HepG2 (cell line): ENCODE results near the gene ZNF687. TPM values are rescaled to one million over a fixed set of nuclear protein-coding genes. Genes with fewer than 3 reads are reported as not detected.

ENCODE experiments used
- ATAC-seq: fragments of 200-7000 bp; cut with Tn5 transposase; 3 replicates; pipeline ENCODE4 v1.9.1; 2020; ENCODE audit warnings: mild to moderate bottlenecking, moderate library complexity
- BruUV-seq: library from RNA; stranded (reverse); fragments of 400-500 nt; replicated peaks from 2 replicates; lab custom pipeline; 2021; lab: Mats Ljungman, UMichigan
- CTCF ChIA-PET: fragments of 300-600 bp; formaldehyde crosslinking; extraction: SDS; loops from one replicate; lab custom pipeline; 2021; ENCODE audit warnings: low total read pairs, inconsistent platforms, low intra/inter-chr PET ratio; lab: Yijun Ruan, JAX
- POLR2A ChIA-PET: fragments of 350-600 bp; sonication (Branson Sonifier 250); formaldehyde crosslinking; loops from one replicate; lab custom pipeline; 2020; ENCODE audit warnings: antibody characterized with exemption, inconsistent platforms; lab: Yijun Ruan, JAX
- DNase-seq: peaks from one replicate; pipeline ENCODE4 v3.0.0-alpha.2; 2015; ENCODE audit warnings: low spot score
- FAIRE-seq: peaks from 3 replicates; lab custom pipeline; 2011; peaks lifted over from hg19 to GRCh38; lab: Jason Lieb, UNC
- H2AFZ ChIP-seq: one replicate; pipeline ENCODE4 v1.6.1; 2011; ENCODE audit warnings: low read length, inconsistent platforms
- H3K27ac ChIP-seq: fragments of 300-600 bp; 3 replicates; pipeline ENCODE4 v1.8.0; 2011; ENCODE audit warnings: mixed run types, mild to moderate bottlenecking, mixed read lengths, low read length, inconsistent platforms; ENCODE audit not compliant: insufficient read depth; ENCODE audit errors: extremely low read length
- H3K27me3 ChIP-seq, 2 experiments: fragments of 200-600 bp in 1 of 2; 2 replicates in 1 of 2; 3 replicates in 1 of 2; pipeline versions ENCODE4 v1.6.0 to v1.8.0; 2011; ENCODE audit warnings: low read length in 2 of 2, mild to moderate bottlenecking in 2 of 2, moderate library complexity in 2 of 2, inconsistent platforms in 1 of 2; ENCODE audit not compliant: insufficient read depth in 2 of 2, control insufficient read depth in 1 of 2
- H3K36me3 ChIP-seq, 2 experiments: fragments of 200-600 bp in 1 of 2; replicated peaks in 1 of 2; 2 replicates in 1 of 2; 3 replicates in 1 of 2; pipeline versions ENCODE4 v1.5.1 to v1.8.0; 2011; ENCODE audit warnings: low read length in 2 of 2, inconsistent platforms in 1 of 2; ENCODE audit not compliant: insufficient read depth in 2 of 2, control insufficient read depth in 1 of 2
- H3K4me1 ChIP-seq: 2 replicates; pipeline ENCODE4 v1.5.1; 2012; ENCODE audit warnings: low read length, inconsistent platforms; ENCODE audit not compliant: insufficient read depth
- H3K4me2 ChIP-seq: 2 replicates; pipeline ENCODE4 v1.6.0; 2011; ENCODE audit warnings: low read depth, low read length, inconsistent platforms
- H3K4me3 ChIP-seq, 3 experiments: fragments of 200-600 bp in 1 of 3; sonication (generic), shearing (Covaris generic) in 1 of 3; replicated peaks in 1 of 3; 2 replicates each; pipeline ENCODE4 v1.5.1; 2011 to 2016; ENCODE audit warnings: low read length in 3 of 3, inconsistent platforms in 2 of 3, low read depth in 2 of 3, mild to moderate bottlenecking in 2 of 3, control low read depth in 1 of 3, mixed read lengths in 1 of 3; ENCODE audit not compliant: insufficient read depth in 1 of 3
- H3K79me2 ChIP-seq: one replicate; pipeline ENCODE4 v1.6.1; 2011; ENCODE audit warnings: low read length, inconsistent platforms; ENCODE audit not compliant: insufficient read depth
- H3K9ac ChIP-seq: 2 replicates; pipeline ENCODE4 v1.6.0; 2011; ENCODE audit warnings: mild to moderate bottlenecking, low read depth, low read length, inconsistent platforms; ENCODE audit not compliant: insufficient read depth
- H3K9me3 ChIP-seq: 2 replicates; pipeline ENCODE4 v1.5.1; 2012; ENCODE audit warnings: mild to moderate bottlenecking, low read length
- H4K20me1 ChIP-seq: 2 replicates; pipeline ENCODE4 v1.6.0; 2011; ENCODE audit warnings: inconsistent platforms, mild to moderate bottlenecking, low read length, moderate library complexity; ENCODE audit not compliant: insufficient read depth
- CEBPZ ChIP-seq: IDR thresholded peaks from 2 replicates; pipeline ENCODE4 v1.6.1; 2012; ENCODE audit warnings: low read length, improper control_type of control experiment
- DMTF1 ChIP-seq: sonication (generic); formaldehyde crosslinking; IDR thresholded peaks from 2 replicates; pipeline ENCODE4 v1.4.0; 2020; ENCODE audit warnings: mild to moderate bottlenecking, missing genetic modification reagents
- FOXK1 ChIP-seq: sonication (generic); formaldehyde crosslinking; IDR thresholded peaks from 2 replicates; pipeline ENCODE4 v1.4.0; 2020; ENCODE audit warnings: low read depth, missing genetic modification reagents, borderline replicate concordance
- FOXM1 ChIP-seq: sonication (generic); formaldehyde crosslinking; IDR thresholded peaks from 2 replicates; pipeline ENCODE4 v1.5.0; 2020; ENCODE audit warnings: missing genetic modification reagents
- GABPA ChIP-seq, 2 experiments: IDR thresholded peaks; 2 replicates each; pipeline ENCODE4 v1.6.1; 2011 to 2016; ENCODE audit warnings: low read depth in 2 of 2, low read length in 1 of 2, missing biosample characterization in 1 of 2, missing genetic modification characterization in 1 of 2
- HOXA7 ChIP-seq: sonication (generic); formaldehyde crosslinking; IDR thresholded peaks from 2 replicates; pipeline ENCODE4 v1.8.1; 2022; ENCODE audit warnings: mild to moderate bottlenecking, missing genetic modification reagents, moderate library complexity
- MAX ChIP-seq: IDR thresholded peaks from 2 replicates; pipeline ENCODE4 v1.6.1; 2012; ENCODE audit warnings: inconsistent platforms
- MNT ChIP-seq: fragments of 450-650 bp; IDR thresholded peaks from 2 replicates; pipeline ENCODE4 v1.6.1; 2016
- USF2 ChIP-seq, 2 experiments: sonication (generic) in 1 of 2; formaldehyde crosslinking in 1 of 2; IDR thresholded peaks; 2 replicates each; pipeline versions ENCODE4 v1.5.1 to v1.6.1; 2011 to 2020; ENCODE audit warnings: borderline replicate concordance in 1 of 2, low read depth in 1 of 2, low read length in 1 of 2, mild to moderate bottlenecking in 1 of 2, missing genetic modification reagents in 1 of 2, moderate library complexity in 1 of 2
- ZMYM3 ChIP-seq: sonication (generic); formaldehyde crosslinking; IDR thresholded peaks from 2 replicates; pipeline ENCODE4 v1.5.1; 2020; ENCODE audit warnings: mild to moderate bottlenecking, missing genetic modification reagents
- ZNF205 ChIP-seq: IDR thresholded peaks from 2 replicates; pipeline ENCODE4 v1.6.1; 2018; ENCODE audit warnings: missing biosample characterization, missing genetic modification reagents
- WGBS: methylation state at CpG from one replicate; pipeline ENCODE4 v1.1.6; 2017; ENCODE audit warnings: low lambda C conversion rate; 5-methylcytosine and 5-hydroxymethylcytosine counted together
- in situ Hi-C: cut with HindIII; loops from 2 replicates; pipeline ENCODE4 v1.10.0; 2017; ENCODE audit warnings: low pct_unique_long_range_greater_than_20kb; ENCODE audit not compliant: extremely low pct_ligation_motif_present
- intact Hi-C: fragments of 100-400 bp; cut with micrococcal nuclease; formaldehyde crosslinking; loops from one replicate; pipeline ENCODE4 v1.10.0; 2022; ENCODE audit not compliant: unreplicated experiment
- polyA plus RNA-seq, 8 experiments: library from polyadenylated mRNA; depleted of rRNA in 3 of 8; stranded (reverse) in 7 of 8; unstranded in 1 of 8; fragments of >200 nt; fragmentation: Illumina TruSeq in 4 of 8; extraction: Trizol in 4 of 8; gene quantifications; 2 replicates each; pipeline versions ENCODE4 v1.2.1 to v1.2.3, GENCODE V29; 2011 to 2016; ENCODE audit warnings: low read depth in 4 of 8, missing spikeins in 1 of 8, mixed read lengths in 1 of 8; ENCODE audit not compliant: insufficient read depth in 1 of 8
- total RNA-seq, 5 experiments: library from RNA; depleted of rRNA; stranded (reverse); fragments of >200 nt; fragmentation: Illumina TruSeq; extraction: Trizol; gene quantifications; 2 replicates each; pipeline ENCODE4 v1.2.3, GENCODE V29; 2016; ENCODE audit warnings: low read depth in 1 of 5

ZNF687 gene
- total and polyA plus RNA-seq, 2 of the 13 experiments (the other 11 are each of a cell fraction or from before 2014, with no cell fraction given): 14.1 to 16.5 TPM

- TF ChIP-seq CEBPZ: no peak
Measured at GRCh38 chr1:151255381-151255780, 26.7 kb upstream of the ZNF687 start (continued).

- BruUV-seq: no TSS peak
- H4K20me1 ChIP-seq: no peaks in the 10 kb centered on the region
- peaks cover 44% of the 10 kb centered on the region for H3K79me2 ChIP-seq
- H3K9ac ChIP-seq: no peak overlapping the region
- peaks cover 18% of the 10 kb centered on the region for H3K4me1 ChIP-seq
- intact Hi-C loops: no loop called here
- no peaks in the 10 kb centered on the region; a peak in 1 of 5 replicates for H3K27me3 ChIP-seq
- H3K4me2 ChIP-seq: no peak overlapping the region
- no peak overlapping the region for H2AFZ ChIP-seq
- no peak overlapping the region for H3K4me3 ChIP-seq
- no peak for ATAC-seq
- in situ Hi-C loops: no loop called here
- peaks cover 4 to 16% of the 10 kb centered on the region in 2 experiments; a peak in 4 of 5 replicates for H3K36me3 ChIP-seq
- 100% methylated on average over 2 of the region's 2 CpGs for WGBS
- no peak for FAIRE-seq
- no peak for DNase-seq
- no peaks in the 10 kb centered on the region for H3K9me3 ChIP-seq
- H3K27ac ChIP-seq: no peak overlapping the region
- POLR2A ChIA-PET: no interaction called here
- CTCF ChIA-PET: no interaction called here
- TF ChIP-seq ZMYM3 (no peak), HOXA7 (no peak), GABPA (IDR thresholded peaks at IDR 0.05; ENCODE audit: low read depth, low read length) (no peak), GABPA (CRISPR knock-in tag; IDR thresholded peaks at IDR 0.05; ENCODE audit: low read depth) (no peak), MAX (no peak), MNT (no peak), DMTF1 (CRISPR knock-in tag) (no peak), FOXK1 (CRISPR knock-in tag) (no peak), USF2 (IDR thresholded peaks at IDR 0.05; ENCODE audit: low read depth, low read length) (no peak), USF2 (CRISPR knock-in tag; IDR thresholded peaks at IDR 0.05; ENCODE audit: borderline replicate concordance) (no peak), FOXM1 (no peak), ZNF205 (CRISPR knock-in tag) (no peak)
Measured at GRCh38 chr1:151259351-151259750, 22.7 kb upstream of the ZNF687 start.
